Measurements from ENCODE around the gene FBXL2.
"Not testable (repeated sequence)": the region's sequence is repeated elsewhere in the genome, so short reads cannot be mapped to it uniquely, and the experiment has no call there.

The FBXL2 gene

DNA sequence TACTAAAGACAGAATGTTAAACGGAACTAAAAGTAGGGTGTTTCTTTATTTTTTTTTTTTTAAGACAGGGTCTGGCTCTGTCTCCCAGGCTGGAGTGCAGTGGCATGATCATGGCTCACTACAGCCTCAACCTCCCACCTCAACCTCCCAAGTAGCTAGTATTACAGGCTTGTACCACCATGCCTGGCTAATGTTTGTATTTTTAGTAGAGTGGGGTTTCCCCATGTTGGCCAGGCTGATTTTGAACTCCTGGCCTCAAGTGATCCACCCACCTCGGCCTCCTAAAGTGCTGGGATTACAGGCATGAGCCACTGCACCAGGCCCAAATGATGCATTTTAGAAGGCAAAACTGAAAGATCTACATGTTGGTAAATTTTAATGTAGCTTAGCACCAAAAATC, 152.1 kb downstream of the FBXL2 start:
- not testable (repeated sequence) for DNase-seq (ENCODE audit: low read depth)

DNA sequence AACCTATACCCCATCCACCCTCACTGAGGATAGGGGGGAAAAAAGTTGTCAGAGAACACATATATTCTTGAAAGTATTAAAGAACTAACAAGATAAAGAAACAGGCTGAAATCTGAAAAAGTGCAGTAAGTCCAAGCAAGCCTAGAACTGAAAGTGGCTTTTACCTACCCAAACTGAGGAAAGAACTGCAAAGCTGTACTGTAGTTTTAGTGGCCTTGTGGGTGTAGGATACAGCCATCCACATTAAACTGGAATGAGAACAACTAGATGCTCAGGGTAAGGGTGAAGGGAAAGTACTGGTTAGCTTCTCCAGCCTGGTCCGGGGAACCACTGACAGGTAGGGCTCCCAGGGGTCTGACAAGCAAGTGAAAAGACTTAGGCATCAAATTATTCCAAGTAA, 152.8 kb downstream of the FBXL2 start:
- DNase-seq (ENCODE audit: low read depth), result no peak

DNA sequence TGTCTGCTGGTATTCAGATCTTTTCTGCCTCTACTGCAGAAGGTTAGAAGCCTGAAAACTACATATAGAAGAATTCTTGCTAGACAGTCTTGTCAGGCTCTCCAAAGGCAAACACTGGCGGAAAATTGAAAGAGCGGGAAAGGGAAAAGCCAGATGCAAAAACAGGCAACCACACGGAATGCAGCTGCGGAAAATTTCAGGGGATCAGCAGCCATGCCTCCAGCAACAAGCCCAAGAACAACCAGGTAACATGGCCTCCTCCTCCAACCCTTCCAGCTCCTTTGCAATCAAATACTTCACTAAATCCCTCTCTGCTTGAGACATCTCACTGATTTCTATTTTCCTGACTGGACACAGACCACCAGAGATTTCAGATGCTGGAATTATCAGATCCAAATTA, 153.3 kb downstream of the FBXL2 start:
- DNase-seq (ENCODE audit: low read depth), result no peak

DNA sequence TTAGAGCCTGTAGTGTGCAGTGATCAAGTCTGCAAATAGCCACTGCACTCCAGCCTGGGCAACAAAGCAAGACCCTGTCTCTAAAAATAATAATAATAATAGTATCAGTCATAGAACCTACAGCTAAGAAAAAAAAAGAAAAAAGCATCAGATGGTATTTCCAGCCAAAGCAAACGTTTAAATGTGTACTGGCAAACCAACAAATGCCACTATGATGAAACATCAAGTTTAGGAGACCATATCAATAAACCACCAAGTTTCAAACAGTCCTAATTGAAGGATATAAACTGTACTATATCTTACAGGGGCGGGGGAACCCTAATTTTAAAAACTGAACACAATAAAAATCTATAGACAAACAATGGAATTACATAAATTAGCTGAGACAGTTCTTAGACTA, 156.6 kb downstream of the FBXL2 start:
- no peak for DNase-seq (ENCODE audit: low read depth)
